Esophagus muscularis mucosa (tissue), 4 donors: Measurements from ENCODE around the gene PTPN2.

Experiments
- CTCF ChIP-seq, 3 experiments: fragments of 200-600 bp in 2 of 3; fragments of 450-650 bp in 1 of 3; sonication (generic) in 2 of 3; IDR thresholded peaks; one replicate each; pipeline ENCODE4 v1.5.1; 2017 to 2019; ENCODE audit warnings: antibody characterized with exemption in 3 of 3, mild to moderate bottlenecking in 2 of 3, moderate library complexity in 1 of 3
- EP300 ChIP-seq: sonication (generic); formaldehyde crosslinking; IDR thresholded peaks from one replicate; pipeline ENCODE4 v1.6.1; 2017; ENCODE audit warnings: antibody characterized with exemption
- POLR2A ChIP-seq: fragments of 450-650 bp; IDR thresholded peaks from one replicate; pipeline ENCODE4 v1.6.1; 2017; ENCODE audit warnings: antibody characterized with exemption, moderate library complexity, mild to moderate bottlenecking, low read depth
- POLR2AphosphoS5 ChIP-seq, 2 donors: sonication (generic); formaldehyde crosslinking; IDR thresholded peaks; one replicate each; pipeline ENCODE4 v1.6.1; 2017; ENCODE audit warnings: antibody characterized with exemption in 2 of 2

- TF ChIP-seq CTCF (IDR thresholded peaks at IDR 0.05) (no peak), POLR2AphosphoS5 (IDR thresholded peaks at IDR 0.05) (no peak), POLR2A (no peak), EP300 (no peak)
These were observed 58.8 kb downstream of the PTPN2 start for GRCh38 chr18:12825230-12825629.
